Breast epithelium (tissue), 3 donors: ENCODE data around the gene PASK.

Source experiments
- CTCF ChIP-seq, 3 donors: fragments of 450-650 bp; IDR thresholded peaks; one replicate each; pipeline ENCODE4 v1.5.1; 2016 to 2017; ENCODE audit warnings: antibody characterized with exemption in 3 of 3, mild to moderate bottlenecking in 3 of 3, moderate library complexity in 3 of 3
- POLR2A ChIP-seq: fragments of 450-650 bp; IDR thresholded peaks from one replicate; pipeline ENCODE4 v1.6.1; 2016; ENCODE audit warnings: antibody characterized with exemption, mild to moderate bottlenecking, moderate library complexity

GRCh38 chr2:241120440-241120839 is 28.8 kb downstream of the PASK start:
- TF ChIP-seq CTCF (IDR thresholded peaks at IDR 0.05) (no peak), POLR2A (no peak)
